Fibroblast of gingiva (primary cell): ENCODE data around the gene RUSC1.

Experiments used
- DNase-seq: peaks from one replicate; pipeline ENCODE4 v3.0.0-alpha.2; 2011; ENCODE audit warnings: low read depth

RUSC1 gene

DNA sequence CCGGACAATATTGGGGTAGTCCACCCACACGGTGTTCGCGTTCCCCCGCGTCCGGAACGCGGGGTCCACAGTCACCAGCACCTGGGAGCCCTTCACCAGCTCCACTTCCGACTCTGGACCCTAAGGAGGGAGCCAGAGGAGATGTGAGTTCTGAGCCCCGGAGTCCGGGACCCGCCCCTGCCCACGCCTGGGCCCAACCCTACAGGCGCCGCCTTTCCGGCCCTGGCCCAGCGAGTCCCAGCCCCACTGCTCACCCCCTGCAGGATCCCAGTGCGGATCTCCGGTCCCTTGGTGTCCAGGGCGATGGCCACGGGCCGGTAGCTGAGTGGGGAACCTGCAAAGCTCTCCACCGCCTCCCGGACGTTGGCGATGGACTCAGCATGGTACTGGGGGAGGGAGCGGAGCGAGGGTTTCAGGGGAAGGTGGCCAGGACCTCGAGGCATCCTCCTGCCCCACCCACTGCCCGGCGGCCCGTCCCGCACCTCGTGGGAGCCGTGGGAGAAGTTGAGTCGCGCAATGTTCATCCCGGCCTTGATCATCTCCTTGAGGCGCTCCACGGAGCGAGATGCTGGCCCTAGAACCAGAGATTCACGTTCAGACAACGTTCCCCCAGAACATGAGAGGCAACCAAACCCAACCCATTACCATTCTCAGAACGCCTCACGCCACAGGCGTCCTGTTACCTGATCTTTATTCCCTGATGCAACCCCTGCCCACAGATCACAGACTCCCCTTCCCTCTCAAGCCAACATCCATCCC, 25.3 kb upstream of the RUSC1 start:
- DNase-seq = no peak

GRCh38 chr1:155295942-155296267, 24.8 kb upstream of the RUSC1 start:
- no peak for DNase-seq

DNA sequence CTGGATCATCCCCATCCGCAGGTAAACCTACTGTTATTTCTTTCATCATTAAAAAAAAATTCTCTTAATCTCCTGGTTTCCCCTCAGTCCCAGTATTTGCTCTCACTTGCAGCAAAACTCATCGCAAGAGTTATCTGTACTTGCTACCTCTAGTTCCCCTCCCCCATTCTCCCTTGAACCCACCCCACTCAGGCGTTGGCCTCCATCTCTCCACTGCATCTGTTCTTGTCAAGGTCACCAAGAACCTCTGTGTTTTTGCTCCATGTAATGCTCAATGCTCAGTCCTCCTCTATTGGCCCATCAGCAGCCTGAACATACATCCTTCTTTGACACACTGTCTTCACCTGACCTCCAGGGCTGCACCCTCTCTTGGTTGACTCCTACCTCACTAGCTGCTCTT, 24.0 kb upstream of the RUSC1 start:
- DNase-seq = no peak

DNA sequence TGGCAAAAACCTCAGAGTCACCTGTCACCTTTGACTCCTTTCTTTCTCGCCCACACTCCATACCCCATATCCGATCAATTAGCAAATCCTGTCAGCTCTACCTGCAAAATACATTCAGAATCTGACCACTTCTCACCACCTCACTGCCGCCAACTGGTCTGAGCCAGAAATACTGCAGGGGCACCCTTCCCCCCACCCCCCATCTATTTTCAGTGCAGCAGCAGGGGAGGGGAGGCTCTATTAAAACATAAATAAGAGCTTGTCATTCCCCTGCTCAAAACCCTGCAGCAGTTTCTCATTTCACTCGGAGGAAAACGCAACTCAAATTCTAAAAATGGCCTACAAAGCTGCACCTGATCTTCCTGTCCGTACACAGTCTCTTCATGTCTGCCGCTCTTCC, 23.3 kb upstream of the RUSC1 start:
- no peak for DNase-seq

- DNase-seq = no peak
Measured at GRCh38 chr1:155300024-155300423, 20.7 kb upstream of the RUSC1 start.

DNA sequence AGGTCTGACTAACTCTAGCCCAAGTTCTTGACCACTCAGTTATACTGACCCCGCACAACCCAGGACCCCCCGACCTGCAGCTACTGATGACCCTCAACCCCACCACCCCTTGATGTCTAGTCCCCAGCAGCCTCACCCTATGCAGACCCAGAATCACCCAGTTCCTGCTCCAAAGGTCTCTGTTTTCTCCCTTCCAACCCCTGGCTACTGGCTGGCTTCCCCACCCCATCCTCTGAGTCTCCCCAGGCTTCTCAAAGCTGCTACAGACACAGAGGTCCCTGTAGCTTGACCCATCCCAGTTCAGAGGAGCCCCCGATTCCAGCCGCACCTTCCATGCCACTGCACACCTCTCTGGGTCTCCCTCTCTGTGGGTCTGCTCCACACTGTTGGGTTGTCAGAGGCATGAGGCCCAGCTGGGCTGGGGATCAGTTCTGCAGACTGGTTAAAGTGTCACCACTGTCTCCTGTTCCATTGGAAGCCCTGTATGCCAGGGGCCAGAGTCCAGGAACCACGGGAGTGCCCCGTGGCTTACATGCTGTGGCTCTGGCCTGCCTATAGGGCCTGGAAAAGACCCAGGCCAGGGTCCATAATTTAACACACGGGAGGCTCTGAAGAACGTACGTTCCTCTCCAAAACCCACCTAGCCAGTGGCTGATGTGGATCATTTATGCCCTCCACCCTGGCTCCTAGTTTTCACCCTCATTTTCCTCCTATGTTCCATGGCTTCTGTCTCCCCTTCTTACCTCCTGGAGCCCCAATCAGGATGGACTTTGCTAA, 20.0 kb upstream of the RUSC1 start:
- no peak for DNase-seq

DNA sequence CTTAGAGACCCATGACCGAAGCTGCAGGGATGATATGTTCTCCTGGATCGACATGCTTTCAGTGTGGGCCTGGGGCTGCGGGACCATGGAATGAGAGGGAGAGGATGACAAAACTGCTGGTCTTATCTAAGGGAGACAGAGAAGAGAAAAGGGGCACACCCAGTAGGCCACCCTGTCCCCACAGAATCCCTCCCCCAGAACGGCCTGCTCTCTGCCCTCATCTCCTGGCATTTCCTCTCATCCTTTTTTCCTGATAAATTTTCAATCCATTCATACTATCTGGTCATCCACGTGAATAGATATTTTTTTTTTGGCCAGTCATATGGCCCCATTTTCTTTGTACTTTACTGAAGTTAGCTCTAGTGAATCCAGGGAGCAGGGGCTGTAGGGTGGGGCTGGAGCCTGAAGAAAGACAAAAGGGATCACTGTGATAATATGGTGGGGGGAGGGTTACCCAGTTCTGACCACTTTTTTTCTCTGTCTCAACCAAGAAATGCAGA, 19.3 kb upstream of the RUSC1 start, which contains the start of gene PKLR:
TSS of gene PKLR (minus strand) at position 97 of the 500 bp plus-strand sequence. CDS start at position 54, 43 bp downstream.
- DNase-seq = no peak

- DNase-seq = no peak
Measured at GRCh38 chr1:155304558-155305063, 16.1 kb upstream of the RUSC1 start.

DNA sequence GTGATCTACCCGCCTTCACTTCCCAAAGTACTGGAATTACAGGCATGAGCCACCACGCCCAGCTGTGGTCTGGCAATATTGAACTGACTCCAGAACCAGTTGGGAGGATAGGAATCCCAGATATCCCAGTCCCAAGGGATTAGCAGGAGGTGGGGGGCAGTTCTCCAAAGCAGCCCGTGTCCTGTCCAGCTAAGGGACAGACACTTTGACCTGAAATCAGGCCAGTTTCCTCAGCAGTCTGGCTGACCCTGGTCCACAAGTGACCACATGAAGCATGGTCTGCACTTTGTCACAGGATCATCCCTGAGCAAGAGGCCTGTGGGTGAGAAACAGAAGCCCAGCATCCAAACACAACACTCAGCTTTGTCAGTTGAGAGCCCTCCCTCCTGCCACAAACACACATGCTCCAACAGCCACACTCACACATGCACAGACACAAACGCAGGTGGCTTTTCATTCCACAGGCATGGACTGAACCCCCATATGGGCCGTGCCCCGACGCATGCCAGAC, 14.8 kb upstream of the RUSC1 start:
- no peak for DNase-seq

GRCh38 chr1:155307247-155307740, 13.4 kb upstream of the RUSC1 start:
- DNase-seq = peak; percentile 34

DNA sequence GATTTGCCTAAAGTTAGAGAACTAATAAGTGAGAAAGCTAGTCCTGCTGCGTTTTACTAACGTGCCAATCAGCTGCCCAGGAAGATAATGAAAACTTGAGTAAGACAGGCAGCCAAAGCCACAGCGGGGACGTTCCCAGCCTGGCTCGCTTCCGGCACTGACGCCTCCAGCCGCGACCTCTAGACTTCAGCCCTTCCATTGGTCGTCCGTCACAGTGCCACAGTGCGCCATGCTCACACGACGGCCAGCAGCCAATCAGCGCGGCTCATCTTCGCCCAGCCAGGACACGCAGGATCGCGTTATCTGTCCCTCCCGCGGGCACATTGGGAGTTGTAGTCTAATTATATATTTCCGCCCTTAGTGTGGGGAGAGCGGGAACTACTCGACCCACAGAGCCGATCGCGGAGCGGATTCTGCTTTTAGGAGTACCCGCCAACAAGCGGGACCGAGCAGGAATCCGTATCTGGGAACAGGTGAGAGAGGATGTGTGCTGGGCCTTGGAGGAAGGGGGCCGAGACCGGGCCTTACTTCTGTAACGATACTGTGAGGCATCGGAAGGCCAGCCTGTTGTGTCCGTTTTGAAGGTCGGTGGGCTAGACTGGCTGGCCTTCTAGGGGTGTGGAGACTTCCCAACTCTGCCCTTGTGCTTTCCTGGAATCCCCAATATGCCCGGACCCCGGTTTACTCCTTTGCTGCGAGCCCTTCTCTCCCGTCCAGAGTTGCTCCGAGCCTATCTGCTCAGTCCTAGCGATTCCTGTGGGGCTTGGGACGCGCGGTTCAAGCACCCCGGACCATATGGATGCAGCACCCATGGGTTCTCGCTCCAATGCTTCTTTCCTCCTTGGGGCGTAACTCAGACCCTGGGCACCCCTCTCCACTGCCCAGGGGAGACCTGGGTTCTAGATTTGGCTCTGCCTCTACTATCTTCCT, 11.9 kb upstream of the RUSC1 start, which contains the start of gene FDPS:
TSS of gene FDPS (plus strand) at position 374 of the 930 bp plus-strand sequence. CDS start 924 bp downstream, outside the sequence.
- peak; percentile 99 for DNase-seq

GRCh38 chr1:155309423-155310021, 11.2 kb upstream of the RUSC1 start:
- peak; percentile 10 for DNase-seq

DNA sequence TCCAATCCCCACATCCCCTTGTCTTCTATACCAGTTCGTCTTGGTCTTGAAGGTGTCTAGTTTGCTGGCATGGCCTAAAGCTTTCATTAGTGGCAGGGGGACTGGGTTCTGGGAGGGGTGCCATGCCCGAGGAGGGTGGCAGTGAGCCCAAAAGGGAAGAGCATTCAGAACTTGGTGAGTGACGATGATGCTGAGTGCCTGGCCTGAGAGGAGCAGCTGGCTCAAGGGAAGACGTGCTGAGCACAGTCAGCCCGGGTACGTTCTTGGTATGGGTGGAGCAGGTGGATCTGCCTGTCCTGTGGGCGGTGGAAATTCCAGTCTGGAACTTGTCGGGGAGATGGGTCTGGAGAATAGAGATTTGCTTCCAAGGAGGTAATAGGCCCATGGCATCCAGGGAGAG, 7.4 kb upstream of the RUSC1 start:
- DNase-seq = no peak

GRCh38 chr1:155316922-155317321, 3.8 kb upstream of the RUSC1 start:
- DNase-seq = no peak

DNA sequence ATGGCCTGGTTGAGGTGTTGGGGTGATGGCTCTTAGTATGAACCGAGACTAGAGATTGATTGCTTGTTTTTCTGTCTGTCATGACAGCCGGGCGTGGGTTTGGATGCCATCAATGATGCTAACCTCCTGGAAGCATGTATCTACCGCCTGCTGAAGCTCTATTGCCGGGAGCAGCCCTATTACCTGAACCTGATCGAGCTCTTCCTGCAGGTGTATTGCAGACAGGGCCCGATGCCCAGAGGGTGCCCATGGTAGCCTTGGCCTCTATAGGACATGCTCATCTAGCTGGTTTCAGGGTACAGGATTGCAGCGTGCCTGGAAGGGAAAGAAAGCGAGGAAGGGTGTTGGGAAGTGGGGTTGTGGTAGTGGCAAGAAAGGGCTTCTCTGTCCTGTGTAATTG, 2.6 kb upstream of the RUSC1 start:
- no peak for DNase-seq

DNA sequence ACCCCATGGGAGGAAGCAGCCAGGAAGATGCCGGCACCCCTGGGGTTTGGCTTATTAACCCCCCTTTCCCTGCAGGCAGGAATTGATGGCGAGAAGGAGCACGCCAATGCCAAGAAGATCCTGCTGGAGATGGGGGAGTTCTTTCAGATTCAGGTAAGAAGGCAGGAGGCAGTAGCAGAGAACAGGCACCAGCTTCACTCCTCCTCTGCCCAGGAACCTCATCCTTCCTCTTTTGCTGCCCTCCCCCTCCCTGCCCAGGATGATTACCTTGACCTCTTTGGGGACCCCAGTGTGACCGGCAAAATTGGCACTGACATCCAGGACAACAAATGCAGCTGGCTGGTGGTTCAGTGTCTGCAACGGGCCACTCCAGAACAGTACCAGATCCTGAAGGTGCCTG, 1.2 kb upstream of the RUSC1 start:
- DNase-seq = no peak

DNA sequence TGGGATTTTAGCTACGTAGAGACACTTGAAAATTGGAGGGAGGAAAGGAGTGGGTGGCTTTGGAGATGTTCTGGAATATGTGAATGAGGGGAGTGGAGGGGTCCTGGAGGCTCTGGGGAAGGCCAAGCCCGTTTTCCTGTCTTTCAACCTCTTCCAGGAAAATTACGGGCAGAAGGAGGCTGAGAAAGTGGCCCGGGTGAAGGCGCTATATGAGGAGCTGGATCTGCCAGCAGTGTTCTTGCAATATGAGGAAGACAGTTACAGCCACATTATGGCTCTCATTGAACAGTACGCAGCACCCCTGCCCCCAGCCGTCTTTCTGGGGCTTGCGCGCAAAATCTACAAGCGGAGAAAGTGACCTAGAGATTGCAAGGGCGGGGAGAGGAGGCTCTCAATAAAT, 442 bp upstream of the RUSC1 start:
- DNase-seq = peak; percentile 22

DNA sequence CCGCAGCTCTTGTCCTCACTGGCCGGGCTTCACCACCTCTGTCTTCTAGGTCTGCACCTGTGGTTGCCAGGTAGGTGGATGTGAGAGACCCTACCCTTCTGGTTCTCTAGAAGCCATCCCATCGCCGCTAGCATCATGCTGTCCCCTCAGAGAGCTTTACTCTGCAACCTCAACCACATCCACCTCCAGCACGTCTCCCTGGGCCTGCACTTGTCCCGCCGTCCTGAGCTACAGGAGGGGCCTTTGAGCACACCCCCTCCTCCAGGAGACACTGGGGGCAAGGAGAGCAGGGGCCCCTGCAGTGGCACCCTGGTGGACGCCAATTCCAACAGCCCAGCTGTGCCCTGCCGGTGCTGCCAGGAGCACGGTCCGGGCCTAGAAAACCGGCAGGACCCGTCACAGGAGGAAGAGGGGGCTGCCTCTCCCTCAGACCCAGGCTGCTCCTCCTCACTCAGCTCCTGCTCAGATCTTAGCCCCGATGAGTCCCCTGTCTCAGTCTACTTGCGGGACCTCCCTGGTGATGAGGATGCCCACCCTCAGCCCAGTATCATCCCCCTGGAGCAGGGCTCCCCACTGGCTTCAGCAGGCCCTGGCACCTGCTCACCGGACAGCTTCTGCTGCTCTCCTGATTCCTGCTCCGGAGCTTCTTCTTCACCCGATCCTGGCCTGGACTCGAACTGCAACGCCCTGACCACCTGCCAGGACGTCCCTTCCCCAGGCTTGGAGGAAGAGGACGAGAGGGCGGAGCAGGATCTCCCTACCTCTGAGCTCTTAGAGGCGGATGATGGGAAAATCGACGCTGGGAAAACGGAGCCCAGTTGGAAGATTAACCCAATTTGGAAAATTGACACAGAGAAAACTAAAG, 1.2 kb downstream of the RUSC1 start:
- no peak for DNase-seq

- peak; percentile 32 for DNase-seq
Measured at GRCh38 chr1:155322571-155322952, 1.9 kb downstream of the RUSC1 start.
